COLO668 (cell line): ENCODE measurements around the gene KRTAP20-2.

Experiments used
- DNase-seq: peaks from one replicate; lab custom pipeline; 2025; ENCODE audit not compliant: unreplicated experiment; lab: John Stamatoyannopoulos, UW

KRTAP20-2 gene

DNA sequence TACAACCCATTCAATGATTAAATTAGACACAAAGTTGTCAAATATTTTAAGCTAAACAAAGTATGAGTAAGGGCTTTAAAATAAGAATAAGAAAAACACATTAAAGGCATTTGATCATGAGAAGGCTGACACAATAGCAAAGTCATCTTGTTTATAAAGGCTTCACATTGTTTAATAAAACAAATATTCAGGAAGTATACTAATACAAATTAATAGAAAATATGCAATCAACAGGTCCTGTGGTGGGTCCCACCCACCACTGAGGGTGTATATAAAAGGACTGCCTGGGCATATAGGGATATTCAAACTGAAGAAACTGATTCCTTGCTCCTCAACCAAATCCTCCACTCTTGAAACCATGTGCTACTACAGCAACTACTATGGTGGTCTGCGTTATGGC lies at the start of gene KRTAP20-2:
Gene KRTAP20-2, plus strand, starts transcription at position 301 of the 400 bp plus-strand sequence. Its CDS starts 58 bp downstream, at position 359.
- no peak for DNase-seq

DNA sequence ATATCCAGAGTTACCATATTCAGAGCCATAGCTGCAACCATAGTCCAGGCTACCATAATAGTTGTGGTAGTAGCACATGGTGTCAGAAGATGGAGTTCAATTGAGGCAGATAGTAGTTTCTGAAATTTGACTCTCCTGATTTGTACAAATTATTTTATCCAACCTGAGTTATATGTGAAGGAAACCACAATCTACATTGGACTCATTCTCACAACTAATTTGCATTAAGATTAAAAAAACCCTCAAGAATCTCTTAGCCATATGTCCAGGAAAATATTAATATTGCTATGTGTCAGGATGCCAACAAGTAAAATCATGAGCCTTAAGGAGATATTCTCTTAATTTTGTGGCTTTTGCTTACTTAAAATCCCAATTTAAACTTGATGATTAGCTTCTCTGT lies 44.7 kb upstream of the KRTAP20-2 start, which contains the start of gene KRTAP22-2:
Gene KRTAP22-2, minus strand, starts transcription at position 101 of the 400 bp plus-strand sequence.
- DNase-seq: no peak

DNA sequence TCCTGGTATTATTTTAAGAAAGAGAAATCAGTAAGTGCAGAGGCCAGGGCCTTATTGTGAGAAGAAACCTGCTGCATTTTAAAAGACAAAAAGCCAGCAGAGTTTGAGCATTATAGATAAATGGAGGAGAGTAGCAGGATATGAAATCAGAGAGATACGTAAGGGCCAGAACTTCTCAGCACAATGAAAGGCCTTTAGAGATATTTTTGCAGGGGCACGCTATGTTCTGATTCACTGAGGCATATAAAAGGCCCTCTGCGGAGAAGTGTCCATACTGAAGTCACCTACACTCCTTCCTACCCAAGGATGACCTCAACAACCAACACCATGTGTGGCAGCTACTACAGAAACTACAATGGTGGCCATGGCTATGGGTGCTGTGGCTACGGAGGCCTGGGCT lies 42.9 kb upstream of the KRTAP20-2 start, which contains the start of gene KRTAP6-3:
Gene KRTAP6-3, plus strand, starts transcription at position 301 of the 400 bp plus-strand sequence. Its CDS starts 6 bp downstream, at position 307.
- DNase-seq: no peak

DNA sequence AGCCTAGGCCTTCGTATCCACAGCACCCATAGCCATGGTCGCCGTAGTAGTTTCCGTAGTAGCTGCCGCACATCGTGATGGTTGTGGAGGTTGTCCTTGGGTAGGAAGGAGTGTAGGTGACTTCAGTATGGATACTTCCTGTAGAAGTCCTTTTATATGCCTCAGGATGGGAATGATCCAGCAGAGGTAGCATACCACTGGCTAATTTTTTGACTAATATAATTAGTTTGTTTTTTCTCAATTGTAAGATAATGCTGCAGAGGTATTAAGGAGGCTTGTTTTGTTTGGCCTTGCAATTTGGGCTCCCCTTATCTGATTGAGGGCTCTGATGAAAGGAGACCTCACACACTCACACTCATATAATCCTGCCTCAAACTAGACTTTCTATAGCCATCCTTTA lies 36.2 kb upstream of the KRTAP20-2 start, which contains the start of gene KRTAP6-2:
Gene KRTAP6-2, minus strand, starts transcription at position 101 of the 400 bp plus-strand sequence. Its CDS starts 28 bp downstream, at position 73.
- no peak for DNase-seq

DNA sequence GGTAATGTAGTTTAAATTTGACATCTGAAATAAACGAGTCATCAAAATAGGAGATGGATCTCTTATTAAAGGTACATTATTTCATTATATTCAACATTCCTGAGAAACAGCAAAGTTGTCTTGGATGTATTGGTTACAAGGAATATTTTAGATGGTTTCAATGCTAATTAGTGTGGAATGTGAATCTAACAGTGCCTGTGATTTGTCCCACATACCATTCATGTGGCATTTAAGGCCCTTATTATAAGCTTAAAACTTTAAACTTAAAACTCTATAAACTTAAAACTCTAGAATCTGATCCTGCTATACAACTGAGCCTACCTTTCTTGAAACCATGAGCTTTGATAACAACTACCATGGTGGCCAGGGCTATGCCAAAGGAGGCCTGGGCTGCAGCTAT lies 34.2 kb upstream of the KRTAP20-2 start, which contains the start of gene KRTAP22-1:
Gene KRTAP22-1, plus strand, starts transcription at position 301 of the 400 bp plus-strand sequence.
- no peak for DNase-seq

DNA sequence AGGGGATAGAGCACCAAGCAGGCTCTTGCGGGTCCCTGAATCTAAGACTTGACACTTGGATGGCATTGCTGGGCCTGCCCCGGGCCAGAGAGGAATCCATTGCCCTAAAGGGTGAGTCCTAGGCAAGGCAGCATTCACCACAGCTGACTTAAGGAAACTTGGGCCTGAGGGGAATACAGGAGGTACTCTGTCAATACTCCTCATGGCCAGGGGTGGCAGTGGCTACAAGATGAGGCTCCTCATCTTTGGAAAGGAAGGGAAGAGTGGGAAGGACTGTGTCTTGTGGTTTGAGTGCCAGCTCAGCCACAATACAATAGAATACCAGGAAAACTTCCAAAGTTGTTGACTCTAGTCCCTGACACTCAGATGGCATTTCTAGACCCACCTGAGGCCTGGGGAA lies 29.0 kb upstream of the KRTAP20-2 start:
- no peak for DNase-seq

DNA sequence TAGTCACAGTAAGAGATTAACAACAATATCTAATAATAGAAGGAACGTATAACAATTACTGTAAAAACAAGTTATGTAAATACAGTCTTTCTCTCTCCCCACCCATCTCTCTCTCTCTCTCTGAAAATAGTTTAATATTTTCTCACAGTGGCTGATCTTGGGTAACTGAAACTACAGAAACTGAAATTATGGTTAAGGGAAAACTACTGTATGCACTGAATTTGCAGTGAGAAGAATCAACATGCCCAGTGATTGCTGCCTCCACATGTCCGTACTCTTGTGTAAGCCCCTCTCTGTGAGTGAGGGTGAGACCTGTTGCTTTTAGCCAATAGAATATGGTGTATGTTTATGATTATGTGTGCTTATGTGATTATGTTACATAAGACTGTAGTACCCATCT lies 22.9 kb upstream of the KRTAP20-2 start:
- DNase-seq: no peak

DNA sequence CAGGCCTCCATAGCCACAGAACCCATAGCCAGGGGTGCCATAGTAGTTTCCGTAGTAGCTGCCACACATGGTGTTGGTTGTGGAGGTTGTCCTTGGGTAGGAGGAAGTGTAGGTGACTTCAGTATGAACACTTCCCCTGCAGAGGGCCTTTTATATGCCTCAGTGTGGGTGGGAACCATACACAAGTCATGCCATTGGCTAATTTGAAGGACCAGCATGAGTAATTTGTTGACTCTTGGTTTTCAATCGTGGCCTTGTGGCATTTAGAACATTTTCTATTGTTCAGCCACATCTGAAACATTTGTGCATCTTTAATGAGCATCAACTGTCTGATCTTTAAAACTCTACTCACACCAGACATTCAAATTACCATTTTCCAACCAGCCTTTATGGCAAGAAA lies 21.2 kb upstream of the KRTAP20-2 start, which contains the start of gene KRTAP6-1:
Gene KRTAP6-1, minus strand, starts transcription at position 95 of the 400 bp plus-strand sequence. Its CDS starts 26 bp downstream, at position 69.
- no peak for DNase-seq

DNA sequence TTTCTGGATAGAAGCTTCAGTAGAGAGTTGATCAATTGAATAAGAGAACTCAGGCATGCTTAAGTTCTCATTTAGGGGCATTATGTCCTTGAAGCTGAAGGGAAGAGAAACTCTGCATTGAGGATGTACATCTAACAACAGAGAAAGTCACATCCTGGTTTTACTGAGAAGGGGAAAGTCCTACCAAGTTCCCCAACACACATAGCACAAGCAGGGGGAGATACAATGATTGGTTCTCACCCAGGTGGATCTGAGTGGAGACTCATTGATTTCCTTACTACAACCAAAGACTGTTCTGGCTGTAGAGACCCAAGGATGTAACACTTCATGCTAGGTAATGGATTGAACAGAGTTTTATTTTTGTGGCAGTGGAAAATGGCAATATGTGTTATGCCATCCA lies 19.8 kb upstream of the KRTAP20-2 start:
- DNase-seq: no peak

DNA sequence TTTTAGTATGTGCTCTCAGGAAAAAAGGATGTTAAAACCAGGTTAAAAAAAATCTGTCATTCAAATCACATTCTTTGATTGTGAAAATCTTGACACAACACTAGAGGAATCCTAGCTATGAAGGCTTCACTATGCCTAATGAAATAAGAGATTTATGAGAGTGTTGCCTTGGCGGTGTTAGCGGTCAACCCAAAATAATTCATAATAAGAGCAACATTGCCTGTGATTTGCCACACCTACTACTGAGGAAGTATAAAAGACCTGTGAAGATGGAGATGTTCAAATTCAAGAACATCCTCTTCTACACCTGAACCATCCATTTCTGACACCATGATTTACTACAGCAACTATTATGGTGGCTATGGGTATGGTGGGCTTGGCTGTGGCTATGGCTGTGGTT lies 18.9 kb upstream of the KRTAP20-2 start, which contains the start of gene KRTAP20-1:
Gene KRTAP20-1, plus strand, starts transcription at position 301 of the 400 bp plus-strand sequence. Its CDS starts 30 bp downstream, at position 331.
- no peak for DNase-seq

DNA sequence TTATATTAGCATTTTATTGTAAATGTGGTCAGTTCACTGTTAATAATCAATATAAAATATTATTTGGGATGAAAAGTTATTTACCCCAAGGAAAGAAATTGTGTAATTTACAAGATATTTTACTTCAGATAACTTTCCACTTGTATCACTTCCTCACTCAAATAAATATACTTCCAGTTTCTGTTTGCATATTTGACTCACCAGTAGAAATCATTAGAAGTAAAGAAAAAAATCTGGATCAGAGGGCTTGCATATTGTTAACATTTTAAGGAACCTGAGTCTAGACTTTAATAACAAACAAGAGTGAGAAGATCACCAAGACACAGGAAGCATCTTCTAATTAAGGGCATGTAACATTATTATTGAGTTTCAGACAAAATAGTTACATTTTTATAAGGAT lies 14.9 kb upstream of the KRTAP20-2 start:
- DNase-seq: no peak

DNA sequence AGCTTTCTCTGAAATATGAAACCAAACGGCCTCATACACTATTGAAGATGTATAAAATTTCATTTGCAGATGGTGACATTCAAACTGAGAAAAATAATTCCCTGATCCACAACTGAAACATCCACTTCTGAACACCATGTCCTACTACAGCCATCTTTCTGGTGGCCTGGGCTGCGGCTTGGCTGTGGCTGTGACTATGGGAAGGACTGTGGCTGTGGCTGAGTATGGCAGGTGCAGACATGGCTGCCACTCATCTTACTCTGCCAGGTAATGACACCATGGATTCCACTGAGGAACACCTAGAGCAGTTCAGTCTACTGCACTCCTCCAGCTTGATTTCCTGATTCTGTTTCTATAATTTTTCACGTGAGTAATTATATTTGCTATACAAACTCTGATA lies 14.5 kb upstream of the KRTAP20-2 start, which contains the start of gene KRTAP20-4:
Gene KRTAP20-4, plus strand, starts transcription at position 106 of the 400 bp plus-strand sequence.
- DNase-seq: no peak

DNA sequence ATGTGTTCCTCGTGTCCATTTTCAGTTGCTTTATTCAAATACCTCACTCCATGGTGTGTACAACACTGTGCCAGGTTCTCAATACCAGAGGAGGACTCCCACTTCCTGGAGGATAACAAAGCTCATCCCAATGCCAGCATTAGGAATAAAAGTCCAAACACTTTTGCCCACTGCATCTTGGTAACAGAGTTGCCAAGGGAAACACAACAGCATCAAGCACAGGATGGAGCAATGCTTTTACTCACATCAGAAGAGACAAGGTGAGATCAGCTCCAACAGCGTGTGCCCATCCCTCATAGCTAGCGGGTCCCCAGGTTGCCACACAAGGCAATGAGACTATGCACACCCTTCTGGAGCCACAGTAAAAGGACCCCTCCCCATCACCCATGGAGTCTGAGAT lies 11.6 kb upstream of the KRTAP20-2 start:
- no peak for DNase-seq

DNA sequence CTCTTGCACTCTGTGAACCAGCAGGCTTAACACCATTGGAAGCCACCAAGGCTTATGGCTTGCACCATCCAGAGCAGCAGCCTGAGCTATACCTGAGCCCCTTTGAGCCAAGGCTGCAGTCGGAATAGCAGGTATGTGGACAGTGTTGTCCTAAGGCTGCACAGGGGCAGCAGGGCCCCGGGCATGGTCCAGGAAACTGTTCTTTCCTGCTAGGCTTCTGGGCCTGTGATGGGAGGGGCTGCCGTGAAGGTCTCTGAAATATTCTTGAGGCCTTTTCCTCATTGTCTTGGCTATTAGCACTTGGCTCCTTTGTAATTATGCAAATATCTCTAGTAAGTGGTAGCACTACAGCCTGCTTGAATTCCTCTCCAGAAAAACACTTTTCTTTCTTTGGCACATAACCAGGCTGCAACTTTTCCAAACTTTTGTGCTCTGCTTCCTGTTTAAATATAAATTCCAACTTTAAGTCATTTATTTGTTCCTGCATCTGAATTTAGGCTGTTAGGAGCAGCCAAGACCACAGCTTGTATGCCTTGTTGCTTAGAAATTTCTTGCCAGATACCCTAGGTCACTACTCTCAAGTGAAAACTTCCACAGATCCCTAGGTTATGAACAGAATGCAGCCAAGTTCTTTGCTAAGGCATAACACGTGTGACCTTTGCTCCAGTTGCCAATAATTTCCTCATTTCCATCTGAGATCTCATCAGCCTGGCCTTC lies 9.4 kb upstream of the KRTAP20-2 start:
- DNase-seq: no peak

DNA sequence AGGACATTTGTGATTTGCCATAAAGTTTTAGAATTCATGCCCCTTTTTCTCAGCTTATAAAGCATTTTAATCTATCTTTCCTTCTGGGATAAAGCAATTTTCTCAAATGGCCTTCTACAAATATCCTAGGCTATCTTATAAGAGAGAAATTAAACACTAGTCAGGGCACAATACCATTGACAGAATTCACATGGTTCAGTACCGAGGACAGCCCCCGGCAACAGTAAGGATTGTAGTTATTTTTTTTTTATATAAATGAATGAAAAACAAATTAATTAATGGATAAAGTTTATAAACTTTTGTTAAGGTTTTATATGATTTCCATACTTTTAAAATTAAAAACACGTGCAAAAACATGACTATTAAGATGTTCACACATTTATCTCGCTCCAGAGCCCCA lies 6.9 kb upstream of the KRTAP20-2 start:
- no peak for DNase-seq

DNA sequence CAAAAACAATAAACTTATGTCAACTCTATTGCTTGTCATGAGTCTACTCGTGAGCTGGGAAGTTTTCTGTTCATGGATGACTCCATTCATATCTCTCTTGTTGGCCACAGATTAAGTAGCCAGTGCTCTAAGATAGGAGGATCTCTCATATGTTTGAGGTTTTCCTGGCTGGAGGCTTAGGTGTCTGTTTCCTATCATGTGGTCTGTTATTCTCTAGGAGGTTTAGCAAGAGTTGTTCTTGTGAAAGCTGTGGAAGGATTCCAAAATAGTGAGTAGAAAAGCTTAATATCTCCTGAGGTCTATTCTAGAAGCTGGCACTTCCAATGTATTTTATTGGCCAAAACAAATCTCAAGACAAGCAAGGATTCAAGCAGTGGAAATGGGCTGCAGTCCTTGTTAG lies 5.8 kb upstream of the KRTAP20-2 start:
- no peak for DNase-seq

DNA sequence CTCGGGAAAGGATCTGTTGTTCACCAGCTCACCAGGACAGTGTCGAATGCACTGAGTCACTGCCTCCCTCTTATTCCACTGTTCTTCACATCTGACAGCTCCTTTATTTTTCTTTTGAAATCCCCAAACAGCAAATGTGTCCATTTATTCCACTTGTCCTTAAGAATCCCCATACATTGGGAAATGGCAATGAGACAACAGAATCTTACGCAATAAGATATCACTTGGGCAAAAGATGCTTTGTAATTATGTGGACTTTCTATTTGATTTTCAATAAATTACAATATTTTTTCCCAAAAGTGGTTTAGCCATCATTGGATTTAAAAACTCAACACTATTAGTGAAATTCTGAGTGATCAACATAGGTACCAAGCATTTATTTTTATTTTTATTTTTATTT lies 3.7 kb downstream of the KRTAP20-2 start:
- DNase-seq: no peak

DNA sequence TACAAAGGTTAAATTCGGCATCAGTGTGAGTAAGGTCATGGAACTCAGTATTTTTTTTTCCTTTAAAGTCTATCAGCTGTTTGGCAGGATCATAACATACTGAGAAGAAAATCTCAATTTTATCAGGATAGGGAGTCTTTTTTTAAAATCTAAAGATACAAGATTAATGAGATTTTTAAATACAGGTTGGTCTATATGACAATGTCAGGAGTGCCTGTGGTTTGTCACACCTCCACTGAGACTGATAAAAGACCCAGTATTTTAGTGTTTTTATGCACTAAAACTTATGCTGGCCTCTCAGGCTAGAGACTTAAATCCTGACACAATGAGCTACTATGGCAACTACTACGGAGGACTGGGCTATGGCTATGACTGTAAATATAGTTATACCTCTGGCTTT lies 7.6 kb downstream of the KRTAP20-2 start, which contains the start of gene KRTAP20-3:
Gene KRTAP20-3, plus strand, starts transcription at position 301 of the 400 bp plus-strand sequence.
- no peak for DNase-seq

DNA sequence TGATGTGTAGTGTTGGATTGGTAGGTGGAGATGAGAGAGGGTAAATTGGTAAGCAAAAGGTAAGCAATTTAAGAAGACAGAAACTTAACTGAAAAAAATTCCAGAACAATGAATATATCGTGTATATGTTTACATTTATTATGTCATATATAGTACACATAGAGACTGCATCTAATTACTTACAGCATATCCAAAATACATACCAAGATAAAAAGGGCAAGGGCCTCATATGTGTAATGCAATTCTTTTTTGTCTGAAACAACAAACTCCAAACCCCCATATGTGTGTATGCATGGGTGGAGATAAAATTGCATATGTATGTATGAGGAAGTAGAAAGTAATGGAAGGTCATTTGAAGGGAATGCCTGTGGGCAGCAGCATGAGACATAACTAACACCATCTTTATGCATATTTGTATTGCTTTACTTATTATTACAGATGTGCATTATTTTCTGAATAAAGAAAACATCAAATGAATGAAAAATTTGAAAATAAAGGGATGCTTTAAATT lies 12.0 kb downstream of the KRTAP20-2 start:
- no peak for DNase-seq

DNA sequence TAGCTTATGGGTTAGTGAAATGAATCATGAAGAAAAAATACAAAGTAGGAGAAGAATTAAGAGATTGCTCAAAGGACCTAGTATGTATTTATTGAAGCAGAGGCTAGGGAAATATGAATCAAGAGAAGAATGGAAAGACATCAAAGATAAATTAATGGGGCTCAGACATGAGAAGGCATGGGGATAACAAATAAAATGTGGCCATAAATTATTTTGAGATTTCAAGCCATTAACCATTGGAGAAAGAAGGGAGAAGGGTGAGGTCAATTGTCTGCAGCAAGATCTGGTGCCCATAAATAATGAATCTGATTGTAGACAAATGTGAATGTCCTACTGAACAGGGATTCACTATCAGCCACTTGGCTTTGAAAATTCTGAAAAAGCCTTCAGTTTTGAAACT lies 17.9 kb downstream of the KRTAP20-2 start:
- DNase-seq: no peak

DNA sequence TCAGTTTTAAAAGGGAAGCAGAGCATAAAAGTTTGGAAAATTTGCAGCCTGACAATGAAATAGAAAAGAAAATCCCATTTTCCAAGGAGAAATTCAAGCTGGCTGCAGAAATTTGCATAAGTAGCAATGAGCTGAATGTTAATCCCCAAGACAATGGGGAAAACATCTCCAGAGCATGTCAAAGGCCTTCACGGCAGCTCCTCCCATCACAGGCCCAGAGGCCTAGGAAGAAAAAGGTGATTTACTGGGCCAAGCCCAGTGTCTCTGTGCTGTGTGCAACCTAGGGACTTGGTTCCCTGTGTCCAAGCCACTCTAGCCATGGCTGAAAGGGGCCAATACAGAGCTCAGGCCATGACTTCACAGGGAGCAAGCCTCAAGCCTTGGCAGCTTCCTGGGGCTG lies 33.8 kb downstream of the KRTAP20-2 start:
- DNase-seq: no peak
